Hepatic stellate cell (primary cell): ENCODE data around the gene BACH2.
A peak's percentile ranks its signal among the peaks of the same experiment; 100 is the strongest.
"Not testable (repeated sequence)": the region's sequence is repeated elsewhere in the genome, so short reads cannot be mapped to it uniquely, and the experiment has no call there.

Experiments
- DNase-seq: peaks from one replicate; pipeline ENCODE4 v3.0.0; 2011; ENCODE audit warnings: low spot score

BACH2 gene

DNA sequence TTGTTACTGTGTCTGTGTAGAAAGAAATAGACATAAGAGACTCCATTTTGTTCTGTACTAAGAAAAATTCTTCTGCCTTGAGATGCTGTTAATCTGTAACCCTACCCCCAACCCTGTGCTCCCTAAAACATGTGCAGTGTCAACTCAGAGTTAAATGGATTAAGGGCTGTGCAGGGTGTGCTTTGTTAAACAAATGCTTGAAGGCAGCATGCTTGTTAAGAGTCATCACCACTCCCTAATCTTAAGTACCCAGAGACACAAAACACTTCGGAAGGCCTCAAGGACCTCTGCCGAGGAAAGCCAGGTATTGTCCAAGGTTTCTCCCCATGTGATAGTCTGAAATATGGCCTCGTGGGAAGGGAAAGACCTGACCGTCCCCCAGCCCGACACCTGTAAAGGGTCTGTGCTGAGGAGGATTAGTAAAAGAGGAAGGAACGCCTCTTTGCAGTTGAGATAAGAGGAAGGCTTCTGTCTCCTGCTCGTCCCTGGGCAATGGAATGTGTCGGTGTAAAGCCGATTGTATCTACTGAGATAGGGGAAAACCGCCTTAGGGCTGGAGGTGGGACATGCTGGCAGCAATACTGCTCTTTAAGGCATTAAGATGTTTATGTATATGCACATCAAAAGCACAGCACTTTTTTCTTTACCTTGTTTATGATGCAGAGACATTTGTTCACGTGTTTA lies 405.7 kb downstream of the BACH2 start:
- DNase-seq = not testable (repeated sequence)

DNA sequence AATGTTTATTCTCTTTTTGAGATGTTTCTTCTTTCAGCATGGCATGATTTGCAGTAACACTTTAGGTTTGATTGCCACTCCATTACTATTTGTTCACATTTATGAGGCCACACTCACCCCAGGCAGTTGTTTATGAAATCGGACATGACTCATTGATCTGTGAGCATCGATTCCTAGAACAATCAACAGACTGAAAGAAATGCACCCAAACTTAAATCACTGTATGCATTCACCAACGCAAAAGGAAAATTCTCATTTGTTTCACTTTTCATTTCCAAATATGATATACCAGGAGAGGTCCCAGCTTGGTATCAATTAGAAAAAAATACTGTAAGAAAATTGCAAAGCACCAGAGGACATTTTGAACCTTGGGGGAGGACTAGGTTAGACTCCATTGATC lies 407.8 kb downstream of the BACH2 start:
- DNase-seq = no peak

DNA sequence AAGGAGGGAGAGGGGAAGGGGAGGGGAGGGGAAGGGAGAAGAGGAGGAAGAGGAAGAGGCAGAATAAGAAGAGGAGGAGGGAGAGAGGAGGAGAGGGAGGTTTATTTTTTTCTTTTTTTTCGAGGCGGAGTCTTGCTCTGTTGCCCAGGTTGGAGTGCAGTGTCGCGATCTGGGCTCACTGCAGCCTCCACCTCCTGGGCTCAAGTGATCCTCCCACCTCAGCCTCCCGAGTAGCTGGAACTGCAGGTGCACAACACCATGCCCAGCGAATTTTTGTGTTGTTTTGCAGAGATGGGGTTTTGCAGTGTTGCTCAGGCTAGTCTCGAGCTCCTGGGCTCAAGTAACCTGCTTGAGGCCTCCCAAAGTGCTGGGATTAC lies 408.5 kb downstream of the BACH2 start:
- no peak for DNase-seq

DNA sequence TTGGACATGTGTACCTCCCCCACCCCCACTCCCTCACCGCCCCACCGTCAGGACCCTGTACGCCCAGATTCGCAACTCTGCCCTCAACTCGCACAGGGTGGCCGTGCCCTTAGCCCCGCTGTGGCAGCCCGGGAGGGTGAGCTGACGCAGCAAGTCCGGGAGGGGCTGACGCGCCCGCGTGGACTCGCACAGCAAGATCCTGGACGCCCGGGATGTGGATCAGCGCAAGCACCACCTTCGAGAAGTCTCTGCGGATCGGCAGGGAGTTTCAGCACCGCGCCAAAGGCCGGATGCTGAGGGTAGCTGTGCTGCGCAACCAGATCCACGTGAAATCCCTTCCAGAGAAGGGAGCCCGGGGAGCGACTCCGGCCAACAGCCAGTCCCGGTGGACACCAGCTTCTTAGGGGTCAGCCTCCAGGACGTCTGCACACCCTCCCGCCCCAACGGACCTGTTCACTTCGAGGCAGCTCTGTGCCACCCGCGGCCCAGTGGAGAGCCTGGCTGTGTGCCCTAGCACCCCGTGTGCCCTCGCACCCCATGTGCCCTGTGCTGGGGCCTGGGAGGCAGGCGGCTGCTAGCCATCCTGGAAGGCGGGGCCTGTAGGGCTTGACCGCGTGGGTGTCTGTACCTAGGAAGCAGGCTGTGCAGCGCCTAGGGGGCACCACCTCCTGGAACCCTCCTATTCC lies 409.0 kb downstream of the BACH2 start:
- peak; percentile 16 for DNase-seq

DNA sequence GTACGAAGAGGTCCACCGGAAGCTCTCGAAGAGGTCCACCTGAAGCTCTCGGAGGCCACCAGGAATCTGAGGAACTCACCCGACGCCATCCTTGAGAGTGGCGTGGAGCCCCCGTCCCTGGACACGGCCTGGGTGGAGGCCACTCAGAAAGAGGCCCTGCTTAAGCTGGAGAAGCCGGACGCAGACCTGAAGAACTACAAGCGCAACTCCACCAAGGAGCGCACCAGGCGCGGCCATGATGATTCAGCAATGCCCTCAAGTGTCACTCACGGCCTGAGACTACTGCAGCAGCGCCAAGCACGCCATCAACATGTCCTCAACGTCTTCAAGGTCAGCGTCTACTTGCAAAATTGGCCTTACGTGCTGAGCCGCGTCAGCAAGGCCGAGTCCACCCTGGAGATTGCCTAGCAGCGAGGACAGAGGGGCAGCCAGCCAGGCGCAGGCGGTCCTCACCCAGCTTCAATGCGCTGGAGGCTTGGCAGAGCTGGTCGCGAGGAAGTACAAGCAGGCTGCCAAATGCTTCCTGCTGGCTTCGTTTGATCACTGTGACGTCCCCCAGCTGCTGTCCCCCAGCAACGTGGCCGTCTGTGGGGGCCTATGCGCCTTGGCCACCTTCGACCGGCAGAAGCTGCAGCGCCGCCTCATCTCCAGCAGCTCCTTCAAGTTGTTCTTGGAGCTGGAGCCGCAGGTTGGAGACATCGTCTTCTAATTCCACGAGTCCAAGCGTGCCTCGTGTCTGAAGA lies 410.1 kb downstream of the BACH2 start:
- DNase-seq = no peak
